ENCODE measurements around the gene CTNNBIP1.

DNA sequence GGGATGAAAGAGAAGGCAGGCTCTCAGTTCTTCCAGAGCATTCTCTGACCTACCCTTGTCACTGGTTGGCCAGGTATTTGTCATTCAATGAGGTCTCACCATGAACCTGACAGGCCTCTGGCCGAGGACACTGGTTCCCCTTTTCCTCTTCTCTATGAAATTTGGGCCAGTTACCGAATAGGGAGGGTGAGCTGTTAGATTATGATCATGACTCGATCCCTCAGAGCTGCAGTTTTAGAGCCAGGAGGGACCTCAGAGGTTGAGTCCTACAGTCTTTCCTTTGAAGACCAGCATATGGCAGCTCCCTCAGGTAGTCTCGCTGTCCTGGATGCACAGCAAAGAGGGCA lies 56.8 kb downstream of the CTNNBIP1 start:
- TF ChIP-seq REST (IDR thresholded peaks at IDR 0.05; ENCODE audit: insufficient read depth in 1 of 2, low read depth in 2 of 2, low read length in 2 of 2): no peak
- TF ChIP-seq TAF1 (IDR thresholded peaks at IDR 0.05; ENCODE audit: borderline replicate concordance, insufficient read depth, low read length): no peak
- TF ChIP-seq POLR2AphosphoS5 (IDR thresholded peaks at IDR 0.05; ENCODE audit: low read depth, low read length): no peak
- TF ChIP-seq SIN3A (IDR thresholded peaks at IDR 0.05; ENCODE audit: borderline replicate concordance, insufficient read depth, low read length): no peak
